B cell (primary cell): ENCODE data around the gene MBOAT7. TPM values are rescaled to one million over a fixed set of nuclear protein-coding genes. Genes with fewer than 3 reads are reported as not detected.

Source experiments
- ATAC-seq: fragments of 200-7000 bp; cut with Tn5 transposase; one replicate; pipeline ENCODE4 v1.10.0; 2021; ENCODE audit warnings: low read depth, mild to moderate bottlenecking, moderate number of reproducible peaks, moderate library complexity
- CTCF ChIA-PET: fragments of 350-600 bp; sonication (Branson Sonifier 250); formaldehyde crosslinking; loops from one replicate; lab custom pipeline; 2021; ENCODE audit warnings: antibody characterized with exemption, inconsistent platforms; lab: Charles Lee
- POLR2A ChIA-PET: fragments of 350-600 bp; sonication (Branson Sonifier 250); formaldehyde crosslinking; loops from one replicate; lab custom pipeline; 2021; ENCODE audit warnings: antibody characterized with exemption; lab: Charles Lee
- DNase-seq: peaks from one replicate; pipeline ENCODE4 v3.0.0; 2013
- H2AFZ ChIP-seq: 2 replicates; pipeline ENCODE4 v1.6.1; 2012; ENCODE audit warnings: mild to moderate bottlenecking, low read depth, low read length; ENCODE audit not compliant: insufficient read depth, poor library complexity, severe bottlenecking
- H3K27ac ChIP-seq, 2 donors: 1 replicate in 1 of 2; 2 replicates in 1 of 2; pipeline ENCODE4 v1.5.1; 2012 to 2013; ENCODE audit warnings: low read length in 2 of 2, mild to moderate bottlenecking in 2 of 2, moderate library complexity in 1 of 2
- H3K27me3 ChIP-seq, 4 experiments: fragments of 200-600 bp in 1 of 4; sonication (generic) in 1 of 4; replicated peaks in 1 of 4; 1 replicate in 2 of 4; 2 replicates in 2 of 4; pipeline versions ENCODE4 v1.6.1 to v1.7.0; 2013 to 2016; ENCODE audit warnings: low read length in 3 of 4, mild to moderate bottlenecking in 2 of 4, mixed read lengths in 1 of 4, moderate library complexity in 1 of 4; ENCODE audit not compliant: insufficient read depth in 4 of 4, control insufficient read depth in 3 of 4; ENCODE audit errors: control extremely low read depth in 1 of 4
- H3K36me3 ChIP-seq, 2 experiments: replicated peaks in 1 of 2; 1 replicate in 1 of 2; 2 replicates in 1 of 2; pipeline versions ENCODE4 v1.6.1 to v1.7.1; 2013; ENCODE audit warnings: low read length in 1 of 2; ENCODE audit not compliant: insufficient read depth in 2 of 2, control insufficient read depth in 1 of 2; ENCODE audit errors: control extremely low read depth in 1 of 2, extremely low read depth in 1 of 2
- H3K4me1 ChIP-seq, 2 donors: fragments of 200-600 bp in 1 of 2; sonication (generic) in 1 of 2; 1 replicate in 1 of 2; 2 replicates in 1 of 2; pipeline versions ENCODE4 v1.5.1 to v1.6.1; 2013 to 2017; ENCODE audit warnings: low read length in 2 of 2; ENCODE audit not compliant: control insufficient read depth in 2 of 2, insufficient read depth in 2 of 2
- H3K4me2 ChIP-seq: replicated peaks from 2 replicates; pipeline ENCODE3; 2012; ENCODE audit warnings: mild to moderate bottlenecking, low read depth, low read length; ENCODE audit not compliant: poor library complexity, severe bottlenecking
- H3K4me3 ChIP-seq, 5 experiments: fragments of 200-600 bp in 1 of 5; sonication (generic) in 1 of 5; 1 replicate in 3 of 5; 2 replicates in 2 of 5; pipeline versions ENCODE4 v1.5.1 to v1.7.0; 2011 to 2016; ENCODE audit warnings: low read length in 4 of 5, mild to moderate bottlenecking in 4 of 5, low read depth in 2 of 5, control low read depth in 1 of 5, moderate library complexity in 1 of 5; ENCODE audit not compliant: insufficient read depth in 1 of 5; ENCODE audit errors: control extremely low read depth in 1 of 5, extremely low read depth in 1 of 5
- H3K79me2 ChIP-seq: fragments of 200-600 bp; sonication (generic); one replicate; pipeline ENCODE4 v1.6.0; 2016; ENCODE audit warnings: low read length; ENCODE audit not compliant: control insufficient read depth, insufficient read depth
- H3K9ac ChIP-seq: fragments of 200-600 bp; sonication (generic); 2 replicates; pipeline ENCODE4 v1.6.1; 2017; ENCODE audit warnings: mild to moderate bottlenecking, low read length, moderate library complexity
- H3K9me3 ChIP-seq, 3 donors: one replicate each; pipeline versions ENCODE4 v1.6.1 to v1.7.1; 2013; ENCODE audit warnings: low read length in 2 of 3; ENCODE audit not compliant: control insufficient read depth in 2 of 3, insufficient read depth in 1 of 3; ENCODE audit errors: control extremely low read depth in 1 of 3
- H4K20me1 ChIP-seq: 2 replicates; pipeline ENCODE4 v1.6.0; 2012; ENCODE audit warnings: mild to moderate bottlenecking, low read length; ENCODE audit not compliant: insufficient read depth, control insufficient read depth, poor library complexity, severe bottlenecking
- H3K27ac Mint-ChIP-seq: one replicate; pipeline ENCODE4 v1.8.0; 2021; ENCODE audit warnings: mixed read lengths
- H3K27me3 Mint-ChIP-seq: one replicate; pipeline ENCODE4 v1.8.0; 2021; ENCODE audit warnings: mixed read lengths
- H3K4me1 Mint-ChIP-seq: one replicate; pipeline ENCODE4 v1.8.0; 2021; ENCODE audit warnings: mixed read lengths
- H3K4me3 Mint-ChIP-seq: one replicate; pipeline ENCODE4 v1.8.0; 2021; ENCODE audit warnings: mixed read lengths
- H3K9me3 Mint-ChIP-seq: one replicate; pipeline ENCODE4 v1.8.0; 2022; ENCODE audit warnings: mixed read lengths; ENCODE audit not compliant: insufficient read depth
- EZH2 ChIP-seq: IDR thresholded peaks from 2 replicates; pipeline ENCODE4 v1.6.1; 2012; ENCODE audit warnings: borderline replicate concordance, low read depth, mild to moderate bottlenecking, moderate library complexity, low read length; ENCODE audit not compliant: insufficient read depth, poor library complexity, severe bottlenecking
- WGBS: methylation state at CpG from one replicate; pipeline ENCODE4 v1.1.5; 2013; ENCODE audit warnings: missing lambda C conversion rate; ENCODE audit not compliant: insufficient coverage; 5-methylcytosine and 5-hydroxymethylcytosine counted together
- intact Hi-C: fragments of 100-400 bp; cut with micrococcal nuclease; formaldehyde crosslinking; loops from one replicate; pipeline ENCODE4 v1.10.0; 2022
- polyA plus RNA-seq: library from polyadenylated mRNA; depleted of rRNA; stranded (reverse); fragments of >200 nt; gene quantifications from 2 replicates; pipeline ENCODE4 v1.2.3, GENCODE V29; 2012
- total RNA-seq, 2 donors: library from RNA; stranded (reverse); fragments of 120-200 nt in 1 of 2; gene quantifications; 1 replicate in 1 of 2; 2 replicates in 1 of 2; pipeline versions ENCODE4 v1.2.3 to v1.2.4, GENCODE V29; 2013 to 2022
- TF ChIP-seq, protein P1 (sequence below): fragments of 200-600 bp; IDR thresholded peaks from one replicate; pipeline ENCODE4 v1.8.0; 2022; ENCODE audit warnings: antibody characterized with exemption, mild to moderate bottlenecking

The MBOAT7 gene
- total and polyA plus RNA-seq, 2 donors (not counting 1 experiment from before 2014, with no cell fraction given) = 22.3 to 34.8 TPM

GRCh38 chr19:54193011-54193410 is 3.6 kb upstream of the MBOAT7 start:
- 98% methylated on average over 10 of the region's 11 CpGs for WGBS
- H3K79me2 ChIP-seq = peaks cover 20% of the 10 kb centered on the region
- intact Hi-C loops = no loop called here
- DNase-seq = no peak
- no peak overlapping the region for H3K9ac ChIP-seq
- no peak overlapping the region for H3K4me2 ChIP-seq
- peaks cover 18% of the 10 kb centered on the region for H4K20me1 ChIP-seq
- no peak for ATAC-seq
- no peak overlapping the region for H3K27ac ChIP-seq
- peaks cover 0 to 19% of the 10 kb centered on the region in 2 experiments for H3K36me3 ChIP-seq
- no peak overlapping the region for H3K27ac Mint-ChIP-seq
- peak overlapping the region; percentile 67 for H3K4me3 Mint-ChIP-seq
- H3K9me3 Mint-ChIP-seq = no peaks in the 10 kb centered on the region
- ChIA-PET CTCF (interaction anchor here (4.7 kb wide), 1 partner anchor 23 kb away, joined by 50 read pairs; the partner anchor contains the start of gene TMC4), POLR2A (interaction anchor here (0.7 kb wide), 1 partner anchor 1393 kb away, joined by 5 read pairs; no protein-coding TSS in a partner anchor)
- no peak overlapping the region for H2AFZ ChIP-seq
- H3K9me3 ChIP-seq = no peaks in the 10 kb centered on the region
- H3K27me3 Mint-ChIP-seq = no peaks in the 10 kb centered on the region
- no peak overlapping the region for H3K4me3 ChIP-seq
- H3K27me3 ChIP-seq = no peaks in the 10 kb centered on the region
- H3K4me1 ChIP-seq = peaks cover 17 to 20% of the 10 kb centered on the region in 2 donors
- H3K4me1 Mint-ChIP-seq = peaks cover 29% of the 10 kb centered on the region
- no peak for TF ChIP-seq EZH2
- TF ChIP-seq, protein P1, sequence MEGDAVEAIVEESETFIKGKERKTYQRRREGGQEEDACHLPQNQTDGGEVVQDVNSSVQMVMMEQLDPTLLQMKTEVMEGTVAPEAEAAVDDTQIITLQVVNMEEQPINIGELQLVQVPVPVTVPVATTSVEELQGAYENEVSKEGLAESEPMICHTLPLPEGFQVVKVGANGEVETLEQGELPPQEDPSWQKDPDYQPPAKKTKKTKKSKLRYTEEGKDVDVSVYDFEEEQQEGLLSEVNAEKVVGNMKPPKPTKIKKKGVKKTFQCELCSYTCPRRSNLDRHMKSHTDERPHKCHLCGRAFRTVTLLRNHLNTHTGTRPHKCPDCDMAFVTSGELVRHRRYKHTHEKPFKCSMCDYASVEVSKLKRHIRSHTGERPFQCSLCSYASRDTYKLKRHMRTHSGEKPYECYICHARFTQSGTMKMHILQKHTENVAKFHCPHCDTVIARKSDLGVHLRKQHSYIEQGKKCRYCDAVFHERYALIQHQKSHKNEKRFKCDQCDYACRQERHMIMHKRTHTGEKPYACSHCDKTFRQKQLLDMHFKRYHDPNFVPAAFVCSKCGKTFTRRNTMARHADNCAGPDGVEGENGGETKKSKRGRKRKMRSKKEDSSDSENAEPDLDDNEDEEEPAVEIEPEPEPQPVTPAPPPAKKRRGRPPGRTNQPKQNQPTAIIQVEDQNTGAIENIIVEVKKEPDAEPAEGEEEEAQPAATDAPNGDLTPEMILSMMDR = no peak

GRCh38 chr19:54191811-54192453 is 2.6 kb upstream of the MBOAT7 start:
- TF ChIP-seq, protein P1 = no peak
- TF ChIP-seq EZH2 = no peak
- Histone ChIP-seq H3K4me1 (peaks cover 18 to 22% of the 10 kb centered on the region in 2 donors), H3K9ac (peak overlapping the region; percentile 83), H2AFZ (peak overlapping the region; percentile 86), H3K79me2 (peaks cover 20% of the 10 kb centered on the region), H3K27me3 (no peaks in the 10 kb centered on the region), H3K9me3 (no peaks in the 10 kb centered on the region), H4K20me1 (peaks cover 19% of the 10 kb centered on the region), H3K36me3 (peaks cover 0 to 19% of the 10 kb centered on the region in 2 experiments), H3K27ac (peak overlapping the region; percentile 96 to 99), H3K4me3 (peak overlapping the region; percentile 65 to 87 (median 81)), H3K4me2 (peak overlapping the region; percentile 99)
- ATAC-seq (no peak), DNase-seq (no peak)
- H3K27me3 Mint-ChIP-seq = no peaks in the 10 kb centered on the region
- H3K27ac Mint-ChIP-seq = peak overlapping the region; percentile 99
- peaks cover 32% of the 10 kb centered on the region for H3K4me1 Mint-ChIP-seq
- H3K4me3 Mint-ChIP-seq = peak overlapping the region; percentile 94
- CTCF ChIA-PET = interaction anchor here (1.4 to 4.7 kb wide), 3 partner anchors 13 to 32 kb away, joined by 4 to 50 read pairs (median 6); partner anchors contain the start of genes LENG1 and TMC4
- WGBS = 84% methylated on average over 14 of the region's 19 CpGs
- no peaks in the 10 kb centered on the region for H3K9me3 Mint-ChIP-seq
- intact Hi-C loops = no loop called here
- POLR2A ChIA-PET = interaction anchor here (0.7 to 4.5 kb wide), 7 partner anchors 9 to 1394 kb away, joined by 3 to 73 read pairs (median 5); partner anchors contain the start of genes CNOT3, LENG8, PRPF31 and RPS9
